Astrocyte of the cerebellum (primary cell): ENCODE results near the gene TFB2M.

Experiments used
- DNase-seq: peaks from one replicate; pipeline ENCODE4 v3.0.0-alpha.2; 2011; ENCODE audit warnings: low read depth
- H3K4me3 ChIP-seq: 2 replicates; pipeline ENCODE4 v1.5.1; 2011; ENCODE audit warnings: mild to moderate bottlenecking, low read depth, low read length, moderate library complexity
- CTCF ChIP-seq: IDR thresholded peaks from 2 replicates; pipeline ENCODE4 v1.5.1; 2012; ENCODE audit warnings: low read length, low read depth, moderate library complexity, mild to moderate bottlenecking; ENCODE audit errors: missing control alignments
- in situ Hi-C: cut with HindIII; loops from 2 replicates; pipeline ENCODE4 v1.10.0; 2017; ENCODE audit warnings: low sequenced_read_pairs

Gene TFB2M

GRCh38 chr1:246517391-246517790 is 48.7 kb downstream of the TFB2M start:
- in situ Hi-C loops = no loop called here
- no peak overlapping the region for H3K4me3 ChIP-seq
- TF ChIP-seq CTCF = no peak
- no peak for DNase-seq

GRCh38 chr1:246516126-246516525 is 49.9 kb downstream of the TFB2M start:
- TF ChIP-seq CTCF = no peak

GRCh38 chr1:246515390-246516005 is 50.6 kb downstream of the TFB2M start:
- no peak overlapping the region for H3K4me3 ChIP-seq
- DNase-seq = no peak
- no peak for TF ChIP-seq CTCF
- in situ Hi-C loops = no loop called here

More at GRCh38 chr1:246516126-246516525, 49.9 kb downstream of the TFB2M start:
- in situ Hi-C loops = no loop called here
- H3K4me3 ChIP-seq = no peak overlapping the region
- DNase-seq = no peak

- TF ChIP-seq CTCF = no peak
- no peak overlapping the region for H3K4me3 ChIP-seq
- DNase-seq = no peak
- in situ Hi-C loops = no loop called here
Measured at GRCh38 chr1:246513619-246514343, 52.3 kb downstream of the TFB2M start.

- TF ChIP-seq CTCF = no peak
- in situ Hi-C loops = no loop called here
- no peak for DNase-seq
- no peak overlapping the region for H3K4me3 ChIP-seq
Measured at GRCh38 chr1:246513041-246513440, 53.0 kb downstream of the TFB2M start.

- no peak for TF ChIP-seq CTCF
- no peak overlapping the region for H3K4me3 ChIP-seq
- in situ Hi-C loops = no loop called here
- DNase-seq = no peak
Measured at GRCh38 chr1:246512635-246513034, 53.4 kb downstream of the TFB2M start.
